Measurements from ENCODE around the gene C9orf152. TPM values are rescaled to one million over a fixed set of nuclear protein-coding genes. Genes with fewer than 3 reads are reported as not detected.

The C9orf152 gene
- total RNA-seq (2014; rRNA removed; shearing (Covaris generic)) (not detected in 2 replicates), polyA plus RNA-seq (2016; fragmentation: Nextera tagmentation; extraction: Ambion mirVana) (not detected in 2 replicates)
- long read RNA-seq, result 0 reads

- Mint-ChIP-seq H3K27me3 (ENCODE audit: insufficient read depth, low read depth, poor library complexity) (peaks cover 4% of the 10 kb centered on the region), H3K27ac (no peak within 1 kb of the TSS), H3K4me1 (no peaks in the 10 kb centered on the region; the same call in 2 of the 3 replicates), H3K36me3 (ENCODE audit: low read depth) (peaks cover 6% of the 10 kb centered on the region; the same call in 2 of the 3 replicates), H3K9me3 (peaks cover 6% of the 10 kb centered on the region; the same call in 1 of the 3 replicates), H3K4me3 (no peak within 1 kb of the TSS)
- no peak for TF ChIP-seq ZNF331 (CRISPR knock-in tag; IDR thresholded peaks at IDR 0.05; ENCODE audit: low read depth)
- no peak for TF ChIP-seq JUNB (IDR thresholded peaks at IDR 0.05; ENCODE audit: unreplicated experiment)
- no peak for TF ChIP-seq EZH2 (IDR thresholded peaks at IDR 0.05; ENCODE audit: low read depth, unreplicated experiment)
- TF ChIP-seq ZNF462 (CRISPR knock-in tag; IDR thresholded peaks at IDR 0.05), result no peak
- no peak for TF ChIP-seq ZNF114 (CRISPR knock-in tag; IDR thresholded peaks at IDR 0.05)
- no peak for TF ChIP-seq ETS1 (IDR thresholded peaks at IDR 0.05)
- TF ChIP-seq EZH2phosphoT487 (IDR thresholded peaks at IDR 0.05; ENCODE audit: unreplicated experiment), result no peak
- no peak for TF ChIP-seq CREB1 (CRISPR knock-in tag; IDR thresholded peaks at IDR 0.05; ENCODE audit: low read depth)
- no peak for TF ChIP-seq NANOG (IDR thresholded peaks at IDR 0.05; ENCODE audit: borderline replicate concordance)
- TF ChIP-seq POLR2AphosphoS5 (IDR thresholded peaks at IDR 0.05; ENCODE audit: low read depth), result no peak
- no peak for TF ChIP-seq REST (IDR thresholded peaks at IDR 0.05; ENCODE audit: unreplicated experiment)
- TF ChIP-seq STAT1 (IDR thresholded peaks at IDR 0.05; ENCODE audit: unreplicated experiment), result no peak
- TF ChIP-seq CTCF (conservative IDR thresholded peaks at IDR 0.05; ENCODE audit: low read depth in 2 of 2), result no peak
- H3K27ac ChIP-seq (ENCODE audit: low read depth), result no peak within 1 kb of the TSS
- no peaks in the 10 kb centered on the region for H4K20me1 ChIP-seq (replicated peaks; ENCODE audit: insufficient read depth)
- DNase-seq (ENCODE audit: low spot score), result no peak
- H3F3A ChIP-seq (replicated peaks; ENCODE audit: low read depth), result no peaks in the 10 kb centered on the region
- no peak within 1 kb of the TSS for H2AFZ ChIP-seq
- H3K36me3 ChIP-seq (ENCODE audit: insufficient read depth), result no peaks in the 10 kb centered on the region
- no peak within 1 kb of the TSS for H3K4me2 ChIP-seq
- no peaks in the 10 kb centered on the region for H3K27me3 ChIP-seq (ENCODE audit: insufficient read depth)
- H3K79me2 ChIP-seq (replicated peaks; ENCODE audit: insufficient read depth), result no peaks in the 10 kb centered on the region
- 0 out of 2 replicates have a peak, but pooled peaks cover 1% of the 10 kb centered on the region for H3K9me2 ChIP-seq (ENCODE audit: insufficient read depth)
- H3K4me1 ChIP-seq (ENCODE audit: insufficient read depth), result no peaks in the 10 kb centered on the region
- no peak for ATAC-seq
- H3K4me3 ChIP-seq, result no peak within 1 kb of the TSS
Observed at GRCh38 chr9:110208031-110208430, at the start of gene C9orf152. Gene C9orf152, minus strand, starts transcription at chr9:110208159. Its CDS starts 580 bp downstream, at chr9:110207579.
